Endodermal cell (in vitro differentiated cells): ENCODE measurements around the gene MALRD1. TPM values are rescaled to one million over a fixed set of nuclear protein-coding genes. Genes with fewer than 3 reads are reported as not detected.
A peak's percentile ranks its signal among the peaks of the same experiment; 100 is the strongest.

Source experiments
- DNase-seq: peaks from one replicate; pipeline ENCODE4 v3.0.0-alpha.2; 2017
- H3K27ac ChIP-seq: 2 replicates; pipeline ENCODE4 v1.5.1; 2013; ENCODE audit warnings: mild to moderate bottlenecking, low read depth, low read length, moderate library complexity
- H3K27me3 ChIP-seq: 2 replicates; pipeline ENCODE4 v1.6.1; 2013; ENCODE audit warnings: mild to moderate bottlenecking, low read length, moderate library complexity; ENCODE audit not compliant: insufficient read depth, control insufficient read depth, poor library complexity, severe bottlenecking
- H3K36me3 ChIP-seq: 2 replicates; pipeline ENCODE4 v1.7.0; 2013; ENCODE audit warnings: mild to moderate bottlenecking, low read length, moderate library complexity; ENCODE audit not compliant: control insufficient read depth, insufficient read depth
- H3K4me1 ChIP-seq: one replicate; pipeline ENCODE4 v1.7.0; 2013; ENCODE audit warnings: low read length; ENCODE audit not compliant: control insufficient read depth, insufficient read depth
- H3K4me3 ChIP-seq: 2 replicates; pipeline ENCODE4 v1.5.1; 2013; ENCODE audit warnings: mild to moderate bottlenecking, low read length, moderate library complexity
- H3K9ac ChIP-seq: 2 replicates; pipeline ENCODE4 v1.6.1; 2013; ENCODE audit warnings: mild to moderate bottlenecking, low read length, moderate library complexity; ENCODE audit not compliant: poor library complexity, severe bottlenecking; ENCODE audit errors: extremely low read depth
- H3K9me3 ChIP-seq: 2 replicates; pipeline ENCODE4 v1.6.1; 2013; ENCODE audit warnings: mild to moderate bottlenecking, low read length, moderate library complexity; ENCODE audit not compliant: control insufficient read depth
- H3K27ac Mint-ChIP-seq: 2 replicates; pipeline ENCODE4 v1.8.0; 2020; ENCODE audit warnings: mixed read lengths
- H3K27me3 Mint-ChIP-seq: 2 replicates; pipeline ENCODE4 v1.8.0; 2021; ENCODE audit warnings: mild to moderate bottlenecking, mixed read lengths; ENCODE audit not compliant: insufficient read depth
- H3K36me3 Mint-ChIP-seq: 2 replicates; pipeline ENCODE4 v1.8.0; 2020; ENCODE audit warnings: low read depth, mixed read lengths
- H3K4me1 Mint-ChIP-seq: 2 replicates; pipeline ENCODE4 v1.8.0; 2020; ENCODE audit warnings: mixed read lengths
- H3K4me3 Mint-ChIP-seq: 2 replicates; pipeline ENCODE4 v1.8.0; 2020; ENCODE audit warnings: mild to moderate bottlenecking, moderate library complexity, mixed read lengths
- H3K9me3 Mint-ChIP-seq: 2 replicates; pipeline ENCODE4 v1.8.0; 2020; ENCODE audit warnings: mild to moderate bottlenecking, mixed read lengths
- CTCF ChIP-seq: fragments of 200-600 bp; sonication (generic); conservative IDR thresholded peaks from 2 replicates; pipeline ENCODE4 v1.5.0; 2021; ENCODE audit warnings: antibody characterized with exemption, mild to moderate bottlenecking
- WGBS, 2 experiments: methylation state at CpG; one replicate each; pipeline versions ENCODE4 v1.1.5 to v1.1.7; 2013; ENCODE audit warnings: missing lambda C conversion rate in 2 of 2, mixed read lengths in 1 of 2; ENCODE audit not compliant: insufficient coverage in 1 of 2, insufficient read length in 1 of 2; 5-methylcytosine and 5-hydroxymethylcytosine counted together
- total RNA-seq, 2 donors: library from RNA; stranded (reverse); fragmentation: NEBNext Ultra II Directional in 1 of 2; extraction: Animal tissue kit (Norgen Biotek cat#: 25700) in 1 of 2; gene quantifications; 2 replicates in 1 of 2; 3 replicates in 1 of 2; pipeline ENCODE4 v1.2.1, GENCODE V29; 2021

Gene MALRD1
- total RNA-seq, 2 donors from 2014 or later = 0.64 to 1.5 TPM

- H3K27ac Mint-ChIP-seq = no peak overlapping the region
- peak; percentile 68 for TF ChIP-seq CTCF
- no peak overlapping the region for H3K9ac ChIP-seq
- H3K4me3 Mint-ChIP-seq = no peak overlapping the region
- H3K27me3 Mint-ChIP-seq = no peaks in the 10 kb centered on the region
- no peaks in the 10 kb centered on the region for H3K9me3 Mint-ChIP-seq
- no peaks in the 10 kb centered on the region for H3K4me1 ChIP-seq
- no peak overlapping the region for H3K27ac ChIP-seq
- 10 to 24% methylated on average over 2 of the region's 2 CpGs for WGBS, 2 experiments
- H3K4me1 Mint-ChIP-seq = no peaks in the 10 kb centered on the region
- peak; percentile 51 for DNase-seq
- no peaks in the 10 kb centered on the region for H3K36me3 Mint-ChIP-seq
- H3K36me3 ChIP-seq = no peaks in the 10 kb centered on the region
- no peak overlapping the region for H3K4me3 ChIP-seq
- H3K9me3 ChIP-seq = no peaks in the 10 kb centered on the region
- H3K27me3 ChIP-seq = no peaks in the 10 kb centered on the region
Observed at GRCh38 chr10:19347621-19348020, 299.0 kb downstream of the MALRD1 start.

GRCh38 chr10:19367176-19367575 is 318.6 kb downstream of the MALRD1 start:
- H3K9me3 Mint-ChIP-seq = no peaks in the 10 kb centered on the region
- Histone ChIP-seq H3K27ac (no peak overlapping the region), H3K4me3 (no peak overlapping the region), H3K27me3 (no peaks in the 10 kb centered on the region), H3K36me3 (no peaks in the 10 kb centered on the region), H3K9me3 (no peaks in the 10 kb centered on the region), H3K4me1 (no peaks in the 10 kb centered on the region), H3K9ac (no peak overlapping the region)
- H3K27ac Mint-ChIP-seq = no peak overlapping the region
- no peaks in the 10 kb centered on the region for H3K4me1 Mint-ChIP-seq
- TF ChIP-seq CTCF = no peak
- no peaks in the 10 kb centered on the region for H3K36me3 Mint-ChIP-seq
- no peak for DNase-seq
- 91 to 100% methylated on average over 1 to 2 of the region's 2 CpGs for WGBS, 2 experiments
- H3K4me3 Mint-ChIP-seq = no peak overlapping the region
- H3K27me3 Mint-ChIP-seq = no peaks in the 10 kb centered on the region

- no peaks in the 10 kb centered on the region for H3K4me1 ChIP-seq
- no peak overlapping the region for H3K4me3 ChIP-seq
- no peaks in the 10 kb centered on the region for H3K27me3 Mint-ChIP-seq
- H3K36me3 ChIP-seq = no peaks in the 10 kb centered on the region
- H3K36me3 Mint-ChIP-seq = no peaks in the 10 kb centered on the region
- H3K27ac ChIP-seq = no peak overlapping the region
- H3K9ac ChIP-seq = no peak overlapping the region
- no peaks in the 10 kb centered on the region for H3K4me1 Mint-ChIP-seq
- no peaks in the 10 kb centered on the region for H3K27me3 ChIP-seq
- 100% methylated on average over 2 of the region's 3 CpGs; no CpG with 5 or more reads in 1 of the 2 experiments for WGBS, 2 experiments
- no peak overlapping the region for H3K27ac Mint-ChIP-seq
- no peaks in the 10 kb centered on the region for H3K9me3 ChIP-seq
- no peak overlapping the region for H3K4me3 Mint-ChIP-seq
- H3K9me3 Mint-ChIP-seq = no peaks in the 10 kb centered on the region
- no peak for TF ChIP-seq CTCF
- DNase-seq = no peak
Observed at GRCh38 chr10:19373988-19374387, 325.4 kb downstream of the MALRD1 start.
